ENCODE measurements around the gene C1orf116.

- TF ChIP-seq CTCF (IDR thresholded peaks at IDR 0.05) (no peak), POLR2A (IDR thresholded peaks at IDR 0.05) (no peak)
Observed at GRCh38 chr1:206985162-206985749, 47.3 kb downstream of the C1orf116 start.
